RWPE2 (cell line): ENCODE measurements around the gene HLA-DQB1.

ENCODE experiments used
- ATAC-seq: fragments of 200-7000 bp; cut with Tn5 transposase; 3 replicates; pipeline ENCODE4 v1.9.1; 2021; ENCODE audit warnings: low read depth
- DNase-seq: peaks from one replicate; pipeline ENCODE4 v3.0.0-alpha.2; 2020; ENCODE audit warnings: low spot score
- H3K27ac ChIP-seq: fragments of 450-650 bp; 2 replicates; pipeline ENCODE4 v1.5.1; 2017; ENCODE audit warnings: mild to moderate bottlenecking; ENCODE audit not compliant: poor library complexity, severe bottlenecking
- H3K27me3 ChIP-seq: fragments of 250-450 bp; sonication (Bioruptor Pico); 2 replicates; pipeline ENCODE4 v1.5.1; 2021; ENCODE audit warnings: mild to moderate bottlenecking, moderate library complexity; ENCODE audit not compliant: insufficient read depth, poor library complexity, severe bottlenecking
- H3K36me3 ChIP-seq: fragments of 250-450 bp; sonication (Bioruptor Pico); 2 replicates; pipeline ENCODE4 v1.5.1; 2020; ENCODE audit warnings: low read depth, mild to moderate bottlenecking, moderate library complexity
- H3K4me1 ChIP-seq: fragments of 250-450 bp; sonication (Bioruptor Pico); 2 replicates; pipeline ENCODE4 v1.5.1; 2021; ENCODE audit warnings: mild to moderate bottlenecking, moderate library complexity; ENCODE audit not compliant: insufficient read depth, poor library complexity, severe bottlenecking
- H3K4me3 ChIP-seq: fragments of 250-450 bp; sonication (Bioruptor Pico); 2 replicates; pipeline ENCODE4 v1.5.1; 2021; ENCODE audit warnings: mild to moderate bottlenecking, moderate library complexity; ENCODE audit not compliant: severe bottlenecking
- H3K9me3 ChIP-seq: fragments of 250-450 bp; sonication (Bioruptor Pico); 2 replicates; pipeline ENCODE4 v1.5.1; 2021; ENCODE audit warnings: mild to moderate bottlenecking, moderate library complexity; ENCODE audit not compliant: severe bottlenecking
- CTCF ChIP-seq: fragments of 450-650 bp; IDR thresholded peaks from one replicate; pipeline ENCODE4 v1.5.1; 2017; ENCODE audit warnings: mild to moderate bottlenecking, moderate library complexity; ENCODE audit not compliant: poor library complexity, severe bottlenecking

The HLA-DQB1 gene

GRCh38 chr6:32617751-32618150 lies 48.7 kb downstream of the HLA-DQB1 start:
- ATAC-seq (no peak), DNase-seq (no peak)
- no peaks in the 10 kb centered on the region for H3K4me1 ChIP-seq
- no peaks in the 10 kb centered on the region for H3K36me3 ChIP-seq
- no peak overlapping the region for H3K27ac ChIP-seq
- H3K9me3 ChIP-seq = no peaks in the 10 kb centered on the region
- no peak for TF ChIP-seq CTCF
- H3K4me3 ChIP-seq = no peak overlapping the region
- no peaks in the 10 kb centered on the region for H3K27me3 ChIP-seq

- Histone ChIP-seq H3K36me3 (no peaks in the 10 kb centered on the region), H3K9me3 (no peaks in the 10 kb centered on the region), H3K4me3 (no peak overlapping the region), H3K4me1 (no peaks in the 10 kb centered on the region), H3K27ac (no peak overlapping the region), H3K27me3 (no peaks in the 10 kb centered on the region)
- ATAC-seq (no peak), DNase-seq (no peak)
- no peak for TF ChIP-seq CTCF
Observed at GRCh38 chr6:32615885-32616532, 50.4 kb downstream of the HLA-DQB1 start.

DNA sequence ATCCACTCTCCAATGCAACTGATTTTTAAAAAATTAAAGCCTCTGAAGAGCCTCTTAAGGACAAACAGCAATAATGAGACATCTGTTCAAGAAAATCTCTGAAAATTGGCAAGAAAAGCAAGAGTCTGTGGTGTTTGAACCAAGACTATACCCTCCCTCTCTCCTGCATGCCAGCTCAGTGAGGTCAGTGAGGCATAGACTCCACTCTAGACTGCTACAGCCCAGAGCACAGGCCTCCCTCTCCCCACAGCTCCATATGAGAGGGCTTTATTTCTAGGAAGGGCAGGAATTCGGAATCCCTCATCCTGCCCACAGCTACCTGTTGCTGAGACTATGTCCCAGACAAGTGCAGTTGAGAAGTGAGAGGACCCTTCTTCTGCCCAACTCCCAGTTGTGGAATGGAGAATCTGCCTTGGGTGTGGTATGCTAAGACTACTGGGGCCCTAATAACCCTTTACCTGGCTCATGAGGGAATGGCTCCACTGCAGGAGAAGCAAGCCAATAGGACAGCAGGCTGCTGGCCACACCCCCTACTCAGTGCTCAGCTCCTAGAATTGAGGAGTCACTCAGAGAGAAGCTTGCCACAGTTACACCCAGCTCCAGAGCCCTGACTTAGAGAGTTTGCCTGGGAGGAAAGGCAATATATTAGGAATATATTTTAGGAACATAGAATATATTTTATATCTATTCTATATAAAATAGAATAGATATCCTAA lies 51.9 kb downstream of the HLA-DQB1 start:
- ATAC-seq = no peak
- H3K27ac ChIP-seq = no peak overlapping the region
- no peaks in the 10 kb centered on the region for H3K27me3 ChIP-seq
- TF ChIP-seq CTCF = no peak
- no peak for DNase-seq
- no peak overlapping the region for H3K4me3 ChIP-seq
- H3K9me3 ChIP-seq = no peaks in the 10 kb centered on the region
- H3K4me1 ChIP-seq = no peaks in the 10 kb centered on the region
- H3K36me3 ChIP-seq = no peaks in the 10 kb centered on the region

DNA sequence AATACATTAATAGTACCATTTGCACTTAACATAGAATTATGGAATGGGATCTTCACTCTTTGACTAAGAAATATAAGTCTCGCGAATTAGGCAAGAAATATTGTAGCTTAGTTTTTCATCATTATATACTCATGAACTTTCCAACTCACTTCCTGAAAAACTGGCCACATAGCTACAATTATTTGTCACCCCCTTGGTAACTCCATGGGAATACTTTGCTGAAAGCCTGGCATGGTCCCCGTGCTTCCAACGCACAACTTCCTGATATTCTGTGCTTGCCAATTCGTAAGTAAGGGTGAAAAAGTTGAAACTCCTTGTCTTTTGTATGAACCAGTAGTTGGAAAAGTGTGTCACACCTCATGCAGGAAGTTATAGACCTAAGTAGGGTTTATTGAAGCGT lies 53.0 kb downstream of the HLA-DQB1 start:
- ATAC-seq = no peak
- no peaks in the 10 kb centered on the region for H3K9me3 ChIP-seq
- H3K36me3 ChIP-seq = no peaks in the 10 kb centered on the region
- no peak overlapping the region for H3K27ac ChIP-seq
- H3K4me1 ChIP-seq = no peaks in the 10 kb centered on the region
- no peak overlapping the region for H3K4me3 ChIP-seq
- no peak for DNase-seq
- TF ChIP-seq CTCF = no peak
- H3K27me3 ChIP-seq = no peaks in the 10 kb centered on the region

- no peak overlapping the region for H3K27ac ChIP-seq
- no peak for ATAC-seq
- no peak for DNase-seq
Observed at GRCh38 chr6:32610682-32611296, 55.7 kb downstream of the HLA-DQB1 start.

More at GRCh38 chr6:32610682-32611296, 55.7 kb downstream of the HLA-DQB1 start:
- no peak for TF ChIP-seq CTCF
- Histone ChIP-seq H3K4me3 (no peak overlapping the region), H3K9me3 (no peaks in the 10 kb centered on the region), H3K27me3 (no peaks in the 10 kb centered on the region), H3K4me1 (no peaks in the 10 kb centered on the region), H3K36me3 (no peaks in the 10 kb centered on the region)
